Subcutaneous abdominal adipose tissue (tissue), 5 donors: ENCODE results near the gene VPS18.

Source experiments
- H3K27ac ChIP-seq: one replicate; pipeline ENCODE4 v1.7.0; 2013; ENCODE audit warnings: low read depth, mild to moderate bottlenecking, inconsistent platforms, low read length, moderate library complexity
- H3K27me3 ChIP-seq, 5 donors: one replicate each; pipeline ENCODE4 v1.7.0; 2013; ENCODE audit warnings: low read length in 5 of 5, inconsistent platforms in 1 of 5; ENCODE audit not compliant: control insufficient read depth in 5 of 5, insufficient read depth in 4 of 5
- H3K36me3 ChIP-seq, 5 donors: one replicate each; pipeline ENCODE4 v1.7.0; 2013; ENCODE audit warnings: low read length in 5 of 5; ENCODE audit not compliant: control insufficient read depth in 5 of 5, insufficient read depth in 5 of 5
- H3K4me1 ChIP-seq, 5 donors: one replicate each; pipeline ENCODE4 v1.7.0; 2013; ENCODE audit warnings: low read length in 5 of 5, mild to moderate bottlenecking in 3 of 5, moderate library complexity in 1 of 5; ENCODE audit not compliant: control insufficient read depth in 5 of 5, insufficient read depth in 5 of 5
- H3K4me3 ChIP-seq, 5 donors: one replicate each; pipeline ENCODE4 v1.7.0; 2013; ENCODE audit warnings: low read length in 5 of 5, low read depth in 1 of 5
- H3K9ac ChIP-seq, 5 donors: one replicate each; pipeline ENCODE4 v1.7.0; 2013; ENCODE audit warnings: low read length in 5 of 5, mild to moderate bottlenecking in 4 of 5, moderate library complexity in 3 of 5
- H3K9me3 ChIP-seq, 5 donors: one replicate each; pipeline ENCODE4 v1.7.0; 2013; ENCODE audit warnings: low read length in 5 of 5; ENCODE audit not compliant: control insufficient read depth in 5 of 5
- donor health status: healthy.
- donor health status: healthy.
- donor health status: healthy.
- donor health status: healthy.
- donor health status: healthy.

The VPS18 gene

GRCh38 chr15:40941528-40942336 is 47.5 kb downstream of the VPS18 start:
- peaks cover 11 to 58% (median 32%) of the 10 kb centered on the region in 5 donors for H3K4me1 ChIP-seq
- H3K36me3 ChIP-seq, result peaks cover 0 to 13% (median 0%) of the 10 kb centered on the region in 5 donors
- peak overlapping the region in 4 of 5 donors; percentile 30 to 81 (median 78) for H3K9ac ChIP-seq
- peak overlapping the region; percentile 80 for H3K27ac ChIP-seq
- peaks cover 0 to 9% (median 0%) of the 10 kb centered on the region in 5 donors for H3K27me3 ChIP-seq
- H3K4me3 ChIP-seq, result peak overlapping the region; percentile 38 to 70 (median 61)
- no peaks in the 10 kb centered on the region for H3K9me3 ChIP-seq

- peaks cover 0 to 9% (median 0%) of the 10 kb centered on the region in 5 donors for H3K27me3 ChIP-seq
- peaks cover 0 to 10% (median 0%) of the 10 kb centered on the region in 5 donors for H3K36me3 ChIP-seq
- peak overlapping the region in 4 of 5 donors; percentile 30 to 81 (median 78) for H3K9ac ChIP-seq
- no peaks in the 10 kb centered on the region for H3K9me3 ChIP-seq
- H3K4me1 ChIP-seq, result peaks cover 11 to 51% (median 27%) of the 10 kb centered on the region in 5 donors
- peak overlapping the region; percentile 78 for H3K27ac ChIP-seq
- H3K4me3 ChIP-seq, result peak overlapping the region; percentile 35 to 70 (median 61)
These were observed 48.1 kb downstream of the VPS18 start for GRCh38 chr15:40942337-40942854.

DNA sequence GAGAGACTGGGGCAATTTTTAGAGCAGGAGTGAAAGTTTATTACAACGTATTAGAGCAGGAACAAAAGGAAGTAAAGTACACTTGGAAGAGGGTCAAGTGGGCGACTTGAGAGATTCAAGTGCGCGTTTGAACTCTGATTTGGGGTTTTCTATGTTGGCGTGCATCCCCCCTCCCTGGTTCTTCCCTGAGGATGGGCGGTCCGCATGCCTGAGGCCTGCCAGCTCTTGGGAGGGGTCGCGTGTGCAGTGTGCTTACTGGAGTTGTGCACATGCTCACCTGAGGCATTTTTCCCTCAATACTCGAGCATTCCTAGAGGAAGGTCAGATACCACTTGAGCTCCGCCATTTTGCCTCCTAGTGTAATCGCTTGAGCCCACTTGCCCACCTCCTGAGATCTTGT is 48.6 kb downstream of the VPS18 start:
- Histone ChIP-seq H3K27me3 (peaks cover 0 to 9% (median 0%) of the 10 kb centered on the region in 5 donors), H3K27ac (no peak overlapping the region), H3K9me3 (no peaks in the 10 kb centered on the region), H3K4me3 (peak overlapping the region in 2 of 5 donors; percentile 61 to 70), H3K4me1 (peaks cover 11 to 47% (median 27%) of the 10 kb centered on the region in 5 donors), H3K9ac (peak overlapping the region in 1 of 5 donors; percentile 80), H3K36me3 (peaks cover 0 to 7% (median 0%) of the 10 kb centered on the region in 5 donors)

DNA sequence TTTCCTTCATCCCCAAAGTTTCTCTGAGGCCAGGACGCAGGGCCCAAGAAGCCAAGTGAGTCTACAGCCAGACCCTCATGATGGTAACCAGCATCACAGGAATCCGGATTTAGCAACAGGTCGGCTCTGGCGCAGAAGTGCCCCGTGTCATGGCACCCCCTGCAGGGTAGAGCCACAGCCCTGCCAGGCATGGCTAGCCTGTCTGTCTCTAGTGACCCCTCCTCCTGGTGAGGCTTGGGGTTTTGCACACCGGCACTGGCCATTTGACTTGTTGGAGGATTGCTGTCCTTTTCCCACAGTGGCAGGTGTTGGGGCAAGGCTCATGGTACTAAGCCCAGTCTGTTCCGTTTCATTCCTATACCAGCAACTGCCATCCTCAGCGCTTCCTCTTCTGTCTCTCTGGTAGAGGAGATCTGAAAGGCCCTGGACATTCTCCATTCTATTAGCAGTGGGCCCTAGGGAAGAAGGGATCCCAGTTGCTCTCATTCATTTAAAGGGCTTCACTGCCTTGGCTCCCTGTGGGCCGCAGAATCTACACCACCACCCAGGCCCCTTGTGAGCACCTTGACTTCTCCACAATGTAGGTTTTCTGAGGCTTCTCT is 49.6 kb downstream of the VPS18 start:
- Histone ChIP-seq H3K9me3 (no peaks in the 10 kb centered on the region), H3K36me3 (no peaks in the 10 kb centered on the region), H3K9ac (no peak overlapping the region), H3K4me1 (peaks cover 11 to 38% (median 27%) of the 10 kb centered on the region in 5 donors), H3K27me3 (peaks cover 0 to 9% (median 0%) of the 10 kb centered on the region in 5 donors), H3K4me3 (no peak overlapping the region), H3K27ac (no peak overlapping the region)

- no peak overlapping the region for H3K9ac ChIP-seq
- peaks cover 11 to 41% (median 34%) of the 10 kb centered on the region in 5 donors for H3K4me1 ChIP-seq
- H3K36me3 ChIP-seq, result no peaks in the 10 kb centered on the region
- no peaks in the 10 kb centered on the region for H3K9me3 ChIP-seq
- H3K27me3 ChIP-seq, result peaks cover 0 to 9% (median 0%) of the 10 kb centered on the region in 5 donors
- no peak overlapping the region for H3K27ac ChIP-seq
- H3K4me3 ChIP-seq, result no peak overlapping the region
These were observed 50.5 kb downstream of the VPS18 start for GRCh38 chr15:40944510-40945296.

DNA sequence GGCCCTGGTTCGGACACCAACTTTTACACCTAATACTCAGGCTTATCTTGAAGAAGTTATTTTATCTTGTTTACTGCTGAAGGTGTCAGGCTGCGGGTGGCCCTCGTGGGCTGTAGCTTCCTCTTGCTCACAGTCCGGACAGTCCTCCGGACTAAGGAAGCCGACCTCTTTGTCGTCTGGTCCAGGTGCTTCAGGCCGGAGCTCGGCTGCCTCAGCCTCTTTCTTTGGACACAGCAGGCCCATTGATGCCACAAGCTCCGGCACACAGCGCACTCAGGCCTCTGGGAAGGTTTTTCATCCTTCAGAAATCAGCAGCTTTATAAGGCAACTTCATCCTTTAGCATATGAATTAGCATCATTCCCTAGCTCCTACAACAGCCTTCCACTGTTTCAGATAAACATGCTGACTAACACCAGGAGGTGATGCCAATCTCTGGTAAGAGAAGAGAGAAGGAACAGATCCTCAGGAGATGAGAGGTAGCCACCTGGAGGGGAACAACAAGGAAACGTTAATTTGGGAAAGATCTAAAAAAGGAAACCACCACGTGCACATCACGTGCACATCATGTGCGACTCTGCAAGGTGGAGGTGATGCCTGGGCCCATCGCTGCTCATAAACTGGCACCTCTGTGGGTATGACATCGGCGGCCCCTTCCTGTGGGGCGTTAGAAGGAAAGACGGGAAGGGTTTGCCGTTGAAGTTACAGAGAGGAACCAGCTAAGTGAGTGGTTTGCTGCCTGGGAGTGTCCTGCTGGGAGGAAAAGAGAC is 54.6 kb downstream of the VPS18 start:
- Histone ChIP-seq H3K4me3 (no peak overlapping the region), H3K9me3 (no peaks in the 10 kb centered on the region), H3K27ac (no peak overlapping the region)

GRCh38 chr15:40949756-40950207 is 55.5 kb downstream of the VPS18 start:
- Histone ChIP-seq H3K9me3 (no peaks in the 10 kb centered on the region), H3K36me3 (no peaks in the 10 kb centered on the region), H3K27me3 (no peaks in the 10 kb centered on the region), H3K27ac (no peak overlapping the region), H3K9ac (no peak overlapping the region), H3K4me1 (peaks cover 0 to 38% (median 27%) of the 10 kb centered on the region in 5 donors), H3K4me3 (no peak overlapping the region)

More for the DNA sequence above, 54.6 kb downstream of the VPS18 start:
- Histone ChIP-seq H3K9ac (no peak overlapping the region), H3K4me1 (peaks cover 0 to 33% (median 27%) of the 10 kb centered on the region in 5 donors), H3K36me3 (no peaks in the 10 kb centered on the region), H3K27me3 (peaks cover 0 to under 1% (median 0%) of the 10 kb centered on the region in 5 donors)

GRCh38 chr15:40951764-40952163 is 57.5 kb downstream of the VPS18 start:
- Histone ChIP-seq H3K4me3 (no peak overlapping the region), H3K9ac (no peak overlapping the region), H3K36me3 (no peaks in the 10 kb centered on the region), H3K27me3 (no peaks in the 10 kb centered on the region), H3K4me1 (peaks cover 0 to 54% (median 29%) of the 10 kb centered on the region in 5 donors), H3K27ac (no peak overlapping the region), H3K9me3 (no peaks in the 10 kb centered on the region)
